Measurements from ENCODE around the gene ZSCAN32.

Gene ZSCAN32

GRCh38 chr16:3347586-3347985 is 53.2 kb downstream of the ZSCAN32 start:
- Histone ChIP-seq H3K36me3 (ENCODE audit: control insufficient read depth, insufficient read depth, low read length) (no peaks in the 10 kb centered on the region), H3K9ac (ENCODE audit: low read length) (no peak overlapping the region), H3K27ac (ENCODE audit: low read depth, low read length) (no peak overlapping the region), H3K27me3 (ENCODE audit: control insufficient read depth, insufficient read depth, low read length) (no peaks in the 10 kb centered on the region), H3K4me1 (ENCODE audit: control insufficient read depth, insufficient read depth, low read length) (no peaks in the 10 kb centered on the region), H3K4me3 (ENCODE audit: low read length) (no peak overlapping the region)

- no peak overlapping the region for H3K4me3 ChIP-seq (ENCODE audit: low read length)
- no peaks in the 10 kb centered on the region for H3K4me1 ChIP-seq (ENCODE audit: control insufficient read depth, insufficient read depth, low read length)
- H3K27ac ChIP-seq (ENCODE audit: low read depth, low read length) = no peak overlapping the region
- H3K36me3 ChIP-seq (ENCODE audit: control insufficient read depth, insufficient read depth, low read length) = no peaks in the 10 kb centered on the region
- no peak overlapping the region for H3K9ac ChIP-seq (ENCODE audit: low read length)
- no peaks in the 10 kb centered on the region for H3K27me3 ChIP-seq (ENCODE audit: control insufficient read depth, insufficient read depth, low read length)
These were observed 54.8 kb downstream of the ZSCAN32 start for GRCh38 chr16:3346041-3346440.
